DMS153 treated with DMSO at 0.1 percent for 48 hours (cell line): ENCODE measurements around the gene OCA2.

Source experiments
- DNase-seq: peaks from one replicate; lab custom pipeline; 2025; ENCODE audit not compliant: unreplicated experiment; lab: John Stamatoyannopoulos, UW

OCA2 gene

GRCh38 chr15:28105793-28106192, 6.7 kb upstream of the OCA2 start:
- no peak for DNase-seq

GRCh38 chr15:28105224-28105791, 6.2 kb upstream of the OCA2 start:
- DNase-seq = no peak

GRCh38 chr15:28104326-28104725, 5.2 kb upstream of the OCA2 start:
- DNase-seq = no peak

- no peak for DNase-seq
Measured at GRCh38 chr15:28103831-28104230, 4.7 kb upstream of the OCA2 start.

- DNase-seq = no peak
Measured at GRCh38 chr15:28101983-28102441, 2.9 kb upstream of the OCA2 start.

- no peak for DNase-seq
Measured at GRCh38 chr15:28101201-28101600, 2.1 kb upstream of the OCA2 start.

GRCh38 chr15:28100516-28101195, 1.5 kb upstream of the OCA2 start:
- no peak for DNase-seq

GRCh38 chr15:28099555-28100140, 533 bp upstream of the OCA2 start:
- DNase-seq = no peak

- DNase-seq = no peak
Measured at GRCh38 chr15:28098360-28098765, 752 bp downstream of the OCA2 start.

GRCh38 chr15:28097656-28098359, 1.3 kb downstream of the OCA2 start:
- DNase-seq = no peak

GRCh38 chr15:28096670-28097431, 2.3 kb downstream of the OCA2 start:
- DNase-seq = no peak

GRCh38 chr15:28096411-28096669, 2.8 kb downstream of the OCA2 start:
- DNase-seq = no peak

- no peak for DNase-seq
Measured at GRCh38 chr15:28094732-28095521, 4.2 kb downstream of the OCA2 start.

- no peak for DNase-seq
Measured at GRCh38 chr15:28093752-28094535, 5.2 kb downstream of the OCA2 start.

GRCh38 chr15:28091313-28091712, 7.8 kb downstream of the OCA2 start:
- DNase-seq = no peak

- no peak for DNase-seq
Measured at GRCh38 chr15:28086175-28086703, 12.9 kb downstream of the OCA2 start.

- no peak for DNase-seq
Measured at GRCh38 chr15:28085489-28086174, 13.5 kb downstream of the OCA2 start.

- no peak for DNase-seq
Measured at GRCh38 chr15:28084547-28084946, 14.6 kb downstream of the OCA2 start.
